ENCODE measurements around the gene FES.

DNA sequence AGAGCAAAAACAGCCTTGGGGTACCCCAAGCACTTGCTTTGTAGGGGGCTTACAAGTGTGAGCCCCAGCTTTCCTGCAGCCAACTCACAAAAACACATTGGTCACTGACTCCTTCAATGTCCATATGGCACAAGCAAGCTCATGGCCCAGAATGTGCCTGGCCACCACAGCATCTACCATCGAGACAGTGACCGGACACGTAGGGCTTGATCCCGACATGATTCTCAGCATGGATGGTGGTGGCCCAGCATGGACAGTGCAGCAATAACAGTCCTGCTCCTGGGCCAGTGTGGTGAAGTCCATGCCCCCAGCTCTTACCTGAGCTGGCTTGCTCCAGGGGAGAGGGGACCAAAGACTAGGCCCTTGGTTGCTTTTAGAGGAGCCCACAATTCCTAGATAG is 56.7 kb downstream of the FES start:
- TF ChIP-seq, protein P1, sequence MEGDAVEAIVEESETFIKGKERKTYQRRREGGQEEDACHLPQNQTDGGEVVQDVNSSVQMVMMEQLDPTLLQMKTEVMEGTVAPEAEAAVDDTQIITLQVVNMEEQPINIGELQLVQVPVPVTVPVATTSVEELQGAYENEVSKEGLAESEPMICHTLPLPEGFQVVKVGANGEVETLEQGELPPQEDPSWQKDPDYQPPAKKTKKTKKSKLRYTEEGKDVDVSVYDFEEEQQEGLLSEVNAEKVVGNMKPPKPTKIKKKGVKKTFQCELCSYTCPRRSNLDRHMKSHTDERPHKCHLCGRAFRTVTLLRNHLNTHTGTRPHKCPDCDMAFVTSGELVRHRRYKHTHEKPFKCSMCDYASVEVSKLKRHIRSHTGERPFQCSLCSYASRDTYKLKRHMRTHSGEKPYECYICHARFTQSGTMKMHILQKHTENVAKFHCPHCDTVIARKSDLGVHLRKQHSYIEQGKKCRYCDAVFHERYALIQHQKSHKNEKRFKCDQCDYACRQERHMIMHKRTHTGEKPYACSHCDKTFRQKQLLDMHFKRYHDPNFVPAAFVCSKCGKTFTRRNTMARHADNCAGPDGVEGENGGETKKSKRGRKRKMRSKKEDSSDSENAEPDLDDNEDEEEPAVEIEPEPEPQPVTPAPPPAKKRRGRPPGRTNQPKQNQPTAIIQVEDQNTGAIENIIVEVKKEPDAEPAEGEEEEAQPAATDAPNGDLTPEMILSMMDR (IDR thresholded peaks at IDR 0.05), result no peak
- no peak for TF ChIP-seq POLR2A (IDR thresholded peaks at IDR 0.05)
